ENCODE results near the gene ADAMTS4.

ADAMTS4 gene

GRCh38 chr1:161190962-161191521, 7.8 kb downstream of the ADAMTS4 start:
- no peak overlapping the region for H3K27ac ChIP-seq
- TF ChIP-seq CTCF (conservative IDR thresholded peaks at IDR 0.05) (no peak), ZFX (IDR thresholded peaks at IDR 0.05) (no peak)

- TF ChIP-seq CTCF (conservative IDR thresholded peaks at IDR 0.05) (no peak), ZFX (IDR thresholded peaks at IDR 0.05) (no peak)
- H3K27ac ChIP-seq = no peak overlapping the region
These were observed 9.8 kb downstream of the ADAMTS4 start for GRCh38 chr1:161189036-161189435.

- TF ChIP-seq ZFX (IDR thresholded peaks at IDR 0.05) = no peak
- no peak for TF ChIP-seq CTCF (conservative IDR thresholded peaks at IDR 0.05)
- no peak overlapping the region for H3K27ac ChIP-seq
These were observed 10.5 kb downstream of the ADAMTS4 start for GRCh38 chr1:161188381-161188780.

GRCh38 chr1:161187311-161187710, 11.5 kb downstream of the ADAMTS4 start:
- no peak for TF ChIP-seq CTCF (conservative IDR thresholded peaks at IDR 0.05)
- TF ChIP-seq ZFX (IDR thresholded peaks at IDR 0.05) = no peak
- no peak overlapping the region for H3K27ac ChIP-seq

- H3K27ac ChIP-seq = no peak overlapping the region
- TF ChIP-seq CTCF (conservative IDR thresholded peaks at IDR 0.05) = no peak
- no peak for TF ChIP-seq ZFX (IDR thresholded peaks at IDR 0.05)
These were observed 13.0 kb downstream of the ADAMTS4 start for GRCh38 chr1:161185732-161186311.

- no peak overlapping the region for H3K27ac ChIP-seq
- no peak for TF ChIP-seq CTCF (conservative IDR thresholded peaks at IDR 0.05)
- no peak for TF ChIP-seq ZFX (IDR thresholded peaks at IDR 0.05)
These were observed 13.6 kb downstream of the ADAMTS4 start for GRCh38 chr1:161185282-161185682.

- H3K27ac ChIP-seq = no peak overlapping the region
- no peak for TF ChIP-seq CTCF (conservative IDR thresholded peaks at IDR 0.05)
These were observed 16.6 kb downstream of the ADAMTS4 start for GRCh38 chr1:161182214-161182613.
